VCaP (cell line): ENCODE results near the gene FYN.

Source experiments
- H3K27ac ChIP-seq: fragments of 450-650 bp; 2 replicates; pipeline ENCODE4 v1.5.1; 2017
- TF ChIP-seq, protein P1 (sequence below): fragments of 450-650 bp; conservative IDR thresholded peaks from 2 replicates; pipeline ENCODE4 v1.5.1; 2017; ENCODE audit warnings: mild to moderate bottlenecking, moderate library complexity

Gene FYN

DNA sequence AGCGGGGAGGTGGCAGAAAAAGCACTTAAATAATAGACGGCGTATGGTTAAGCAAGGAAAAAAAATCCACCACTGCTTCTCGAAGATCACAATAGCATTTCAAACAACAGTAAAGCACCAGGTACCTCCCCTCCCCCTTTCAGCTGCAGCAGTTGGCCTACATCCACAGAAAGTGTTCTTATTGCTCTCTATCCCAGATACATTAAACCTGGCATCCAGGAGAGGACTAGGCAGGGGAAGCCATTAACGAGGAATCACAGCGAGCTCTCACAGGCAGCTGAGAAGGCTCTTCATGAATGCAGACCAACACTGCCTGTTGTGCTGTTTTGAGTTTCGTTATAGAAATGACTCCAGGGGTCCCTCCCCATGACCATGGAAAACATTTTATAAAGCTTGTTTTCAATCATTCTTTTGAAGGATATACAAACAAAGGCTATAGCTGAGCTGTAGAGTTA, 11.8 kb downstream of the FYN start:
- TF ChIP-seq, protein P1, sequence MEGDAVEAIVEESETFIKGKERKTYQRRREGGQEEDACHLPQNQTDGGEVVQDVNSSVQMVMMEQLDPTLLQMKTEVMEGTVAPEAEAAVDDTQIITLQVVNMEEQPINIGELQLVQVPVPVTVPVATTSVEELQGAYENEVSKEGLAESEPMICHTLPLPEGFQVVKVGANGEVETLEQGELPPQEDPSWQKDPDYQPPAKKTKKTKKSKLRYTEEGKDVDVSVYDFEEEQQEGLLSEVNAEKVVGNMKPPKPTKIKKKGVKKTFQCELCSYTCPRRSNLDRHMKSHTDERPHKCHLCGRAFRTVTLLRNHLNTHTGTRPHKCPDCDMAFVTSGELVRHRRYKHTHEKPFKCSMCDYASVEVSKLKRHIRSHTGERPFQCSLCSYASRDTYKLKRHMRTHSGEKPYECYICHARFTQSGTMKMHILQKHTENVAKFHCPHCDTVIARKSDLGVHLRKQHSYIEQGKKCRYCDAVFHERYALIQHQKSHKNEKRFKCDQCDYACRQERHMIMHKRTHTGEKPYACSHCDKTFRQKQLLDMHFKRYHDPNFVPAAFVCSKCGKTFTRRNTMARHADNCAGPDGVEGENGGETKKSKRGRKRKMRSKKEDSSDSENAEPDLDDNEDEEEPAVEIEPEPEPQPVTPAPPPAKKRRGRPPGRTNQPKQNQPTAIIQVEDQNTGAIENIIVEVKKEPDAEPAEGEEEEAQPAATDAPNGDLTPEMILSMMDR = no peak
- H3K27ac ChIP-seq = no peak overlapping the region

DNA sequence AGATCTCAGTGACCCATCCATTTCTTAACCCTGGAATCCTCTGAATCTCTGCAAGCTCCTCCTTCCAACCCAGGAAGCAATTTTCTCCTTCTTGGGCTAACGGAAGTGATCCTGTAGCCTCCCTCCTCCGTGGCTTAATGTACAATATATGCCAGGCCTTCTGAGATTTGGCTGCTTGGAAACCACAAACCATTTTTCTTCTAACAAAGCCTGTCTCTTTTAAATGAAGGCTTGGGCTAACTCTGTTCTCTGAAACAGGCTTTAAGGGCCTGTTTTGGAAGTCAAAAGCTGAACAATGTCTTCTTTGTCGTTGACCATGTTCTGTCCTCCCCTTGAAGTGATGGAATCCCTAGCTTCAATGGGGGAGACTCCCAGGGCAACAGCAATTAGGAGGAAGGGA, 14.9 kb downstream of the FYN start:
- TF ChIP-seq, protein P1 = no peak
- no peak overlapping the region for H3K27ac ChIP-seq

DNA sequence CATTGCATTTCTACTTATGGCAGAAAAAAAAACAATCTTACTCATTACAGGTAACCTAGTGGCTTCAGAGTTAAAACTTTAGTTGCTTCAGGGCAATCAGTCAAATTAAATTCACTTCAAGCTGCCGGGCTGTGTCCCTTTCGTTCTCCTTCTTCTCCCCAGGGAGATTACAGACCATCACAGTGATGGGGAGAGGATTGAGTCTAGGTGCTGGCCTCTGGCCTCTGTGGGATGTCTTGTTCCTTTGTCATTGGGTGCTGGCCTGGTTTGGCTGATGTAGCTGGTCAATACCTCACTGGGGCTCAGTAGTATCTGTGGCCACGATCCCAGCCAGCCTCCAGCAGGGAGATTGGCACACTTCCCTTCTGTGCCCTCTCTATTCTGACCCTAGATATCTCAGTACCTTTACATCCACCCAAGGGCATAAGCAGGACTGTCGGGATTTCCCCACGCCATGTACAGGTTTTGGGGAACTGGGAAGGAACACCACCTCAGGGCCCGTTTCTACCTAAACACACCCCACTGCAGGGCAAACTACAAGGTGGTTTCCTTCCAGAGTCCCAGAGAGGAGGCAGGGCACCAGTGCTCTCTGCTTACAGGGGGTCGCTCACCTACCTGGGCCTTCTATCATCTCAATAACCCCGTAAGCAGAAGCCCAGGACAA, 15.4 kb downstream of the FYN start:
- TF ChIP-seq, protein P1 = no peak
- H3K27ac ChIP-seq = no peak overlapping the region

DNA sequence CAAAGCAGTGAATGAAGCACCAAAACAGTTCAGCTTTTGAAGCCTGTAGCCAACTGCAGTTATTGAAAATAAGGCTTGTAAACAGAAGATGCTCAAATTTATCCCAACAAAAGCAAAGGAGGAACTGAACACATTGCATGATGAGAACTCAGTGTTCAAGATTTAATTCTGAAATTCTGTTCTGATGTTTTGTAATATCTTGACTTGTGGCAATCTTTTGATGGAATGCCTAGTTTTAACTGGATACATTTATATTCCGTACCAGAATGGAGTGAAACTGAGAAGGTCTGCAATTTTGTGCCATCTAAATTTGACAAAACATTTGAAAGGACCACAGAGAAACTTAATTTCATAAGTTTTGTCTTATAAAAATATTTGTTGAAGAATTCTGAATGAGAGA, 17.5 kb downstream of the FYN start:
- no peak overlapping the region for H3K27ac ChIP-seq
- TF ChIP-seq, protein P1 = no peak

DNA sequence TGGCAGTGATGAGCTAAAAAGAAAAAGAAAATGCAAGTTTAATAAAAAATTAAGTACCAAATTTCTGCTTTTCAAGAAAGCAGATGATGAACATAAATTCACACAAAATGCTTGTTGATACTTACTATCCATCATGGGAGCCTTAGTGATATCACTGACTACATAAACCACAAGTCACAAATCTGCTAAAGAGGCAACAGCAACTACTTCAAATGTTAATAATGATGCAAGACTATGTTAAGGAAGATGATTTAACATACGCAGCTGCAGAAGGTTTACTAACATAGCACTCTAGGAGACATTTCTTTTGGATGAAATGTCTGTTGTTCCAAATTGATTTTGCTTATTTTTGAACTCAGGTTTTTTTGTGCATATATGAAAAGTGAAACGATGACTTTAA, 18.6 kb downstream of the FYN start:
- no peak overlapping the region for H3K27ac ChIP-seq
- TF ChIP-seq, protein P1 = no peak

DNA sequence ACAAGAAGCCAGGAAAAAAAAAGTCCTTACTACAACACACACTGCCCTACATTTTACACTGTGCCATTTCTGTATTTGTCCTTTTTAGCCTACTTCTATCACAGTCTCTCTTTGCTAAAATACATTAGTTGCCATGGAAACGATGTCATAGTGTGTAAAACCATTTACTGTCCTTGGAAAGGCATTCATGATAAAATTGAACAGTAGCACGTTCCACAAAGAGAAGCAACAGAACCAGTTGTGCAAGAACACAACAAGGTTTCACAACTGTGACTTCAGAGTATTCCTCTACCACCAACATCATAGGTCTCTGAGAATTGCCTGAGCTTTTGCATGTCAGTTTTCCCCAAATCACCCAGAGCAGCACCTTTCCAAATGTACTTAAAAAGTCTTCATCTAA, 20.5 kb downstream of the FYN start:
- peak overlapping the region; percentile 73 for H3K27ac ChIP-seq
- TF ChIP-seq, protein P1 = no peak

DNA sequence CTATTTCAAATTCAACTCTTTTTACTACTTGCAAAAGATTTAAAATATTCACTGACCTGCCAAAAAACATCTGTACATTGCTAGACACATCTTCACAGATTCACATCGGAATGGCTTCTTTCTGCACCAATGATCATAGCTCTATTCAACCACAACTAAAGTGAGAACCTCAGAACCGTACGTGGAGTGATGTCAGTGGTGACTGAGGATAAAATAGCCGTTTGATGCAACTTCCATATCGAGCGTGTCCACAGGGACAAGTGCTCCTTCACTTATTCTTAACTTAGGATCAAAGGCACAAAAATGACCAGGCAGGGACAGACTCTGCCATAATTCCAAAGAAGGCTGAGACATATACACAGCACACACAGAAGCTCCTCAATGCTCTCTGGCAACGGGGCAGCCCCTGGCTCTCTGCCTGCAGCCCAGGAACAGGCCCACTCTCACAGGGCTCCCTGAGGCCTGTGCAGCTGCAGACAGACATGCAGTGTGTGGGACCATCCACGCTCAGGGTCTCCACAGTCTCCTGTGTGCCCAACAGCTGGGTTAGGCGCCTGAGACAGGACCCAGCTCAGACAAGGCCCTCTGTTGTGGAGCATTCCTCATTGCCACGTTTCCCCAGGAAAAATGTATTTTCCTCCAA, 22.8 kb downstream of the FYN start:
- H3K27ac ChIP-seq = peak overlapping the region; percentile 73; the same call in 1 of the 2 replicates
- TF ChIP-seq, protein P1 = no peak
